A673 (cell line): ENCODE results near the gene ADAMTSL2. TPM values are rescaled to one million over a fixed set of nuclear protein-coding genes. Genes with fewer than 3 reads are reported as not detected.

Source experiments
- BruUV-seq: library from RNA; stranded (reverse); fragments of 400-500 nt; replicated peaks from 2 replicates; lab custom pipeline; 2021; lab: Mats Ljungman, UMichigan
- CTCF ChIA-PET: fragments of 300-600 bp; sonication (Branson Sonifier 250); formaldehyde crosslinking; loops from one replicate; lab custom pipeline; 2022; ENCODE audit warnings: antibody characterized with exemption; lab: Charles Lee
- POLR2A ChIA-PET: fragments of 300-600 bp; sonication (Branson Sonifier 250); formaldehyde crosslinking; loops from one replicate; lab custom pipeline; 2022; ENCODE audit warnings: antibody characterized with exemption; ENCODE audit not compliant: low non-redundant PET; lab: Charles Lee
- DNase-seq: peaks from one replicate; pipeline ENCODE4 v3.0.0-alpha.2; 2015; ENCODE audit warnings: low spot score
- H3K27ac ChIP-seq: fragments of 200-600 bp; sonication (generic); 2 replicates; pipeline ENCODE4 v1.5.1; 2016; ENCODE audit warnings: mixed run types, low read depth, mild to moderate bottlenecking, mixed read lengths, antibody characterized with exemption, low read length; ENCODE audit not compliant: poor library complexity, severe bottlenecking
- H3K27me3 ChIP-seq: fragments of 200-600 bp; sonication (generic); replicated peaks from 2 replicates; pipeline ENCODE4 v1.6.1; 2017; ENCODE audit warnings: mixed run types, low read depth, mild to moderate bottlenecking, mixed read lengths, antibody characterized with exemption, low read length; ENCODE audit not compliant: insufficient read depth, poor library complexity
- H3K36me3 ChIP-seq: fragments of 200-600 bp; sonication (generic); 2 replicates; pipeline ENCODE4 v1.6.1; 2016; ENCODE audit warnings: mixed run types, mild to moderate bottlenecking, mixed read lengths, antibody characterized with exemption, low read length; ENCODE audit not compliant: insufficient read depth, poor library complexity, severe bottlenecking
- H3K4me1 ChIP-seq: fragments of 200-600 bp; sonication (generic); 2 replicates; pipeline ENCODE4 v1.6.1; 2017; ENCODE audit warnings: mixed run types, mild to moderate bottlenecking, mixed read lengths, antibody characterized with exemption, low read length; ENCODE audit not compliant: insufficient read depth, poor library complexity, severe bottlenecking
- H3K4me3 ChIP-seq: fragments of 200-600 bp; sonication (generic); 2 replicates; pipeline ENCODE4 v1.5.1; 2016; ENCODE audit warnings: low read depth, mixed run types, mild to moderate bottlenecking, mixed read lengths, low read length; ENCODE audit not compliant: poor library complexity, severe bottlenecking
- H3K9me3 ChIP-seq: fragments of 200-600 bp; sonication (generic); 2 replicates; pipeline ENCODE4 v1.6.1; 2016; ENCODE audit warnings: mixed run types, low read depth, mild to moderate bottlenecking, mixed read lengths, antibody characterized with exemption, low read length; ENCODE audit not compliant: poor library complexity, severe bottlenecking
- EZH2 ChIP-seq: fragments of 200-600 bp; sonication (generic); IDR thresholded peaks from 2 replicates; pipeline ENCODE4 v1.6.1; 2017; ENCODE audit warnings: borderline replicate concordance, low read depth, mild to moderate bottlenecking, mixed read lengths, antibody characterized with exemption, low read length; ENCODE audit not compliant: poor library complexity, severe bottlenecking
- intact Hi-C: fragments of 100-400 bp; cut with micrococcal nuclease; formaldehyde crosslinking; loops from one replicate; pipeline ENCODE4 v1.10.0; 2022; ENCODE audit not compliant: unreplicated experiment
- total RNA-seq: library from RNA; stranded (reverse); gene quantifications from 2 replicates; pipeline ENCODE4 v1.2.3, GENCODE V29; 2021
- TF ChIP-seq, protein P1 (sequence below): fragments of 300-800, 200-600 bp; sonication (generic); conservative IDR thresholded peaks from 2 replicates; pipeline ENCODE4 v1.5.1; 2017; ENCODE audit warnings: low read depth, mild to moderate bottlenecking, antibody characterized with exemption, low read length, moderate library complexity, mixed read lengths

ADAMTSL2 gene
- total RNA-seq, 1 experiment from 2014 or later = 0.06 TPM

DNA sequence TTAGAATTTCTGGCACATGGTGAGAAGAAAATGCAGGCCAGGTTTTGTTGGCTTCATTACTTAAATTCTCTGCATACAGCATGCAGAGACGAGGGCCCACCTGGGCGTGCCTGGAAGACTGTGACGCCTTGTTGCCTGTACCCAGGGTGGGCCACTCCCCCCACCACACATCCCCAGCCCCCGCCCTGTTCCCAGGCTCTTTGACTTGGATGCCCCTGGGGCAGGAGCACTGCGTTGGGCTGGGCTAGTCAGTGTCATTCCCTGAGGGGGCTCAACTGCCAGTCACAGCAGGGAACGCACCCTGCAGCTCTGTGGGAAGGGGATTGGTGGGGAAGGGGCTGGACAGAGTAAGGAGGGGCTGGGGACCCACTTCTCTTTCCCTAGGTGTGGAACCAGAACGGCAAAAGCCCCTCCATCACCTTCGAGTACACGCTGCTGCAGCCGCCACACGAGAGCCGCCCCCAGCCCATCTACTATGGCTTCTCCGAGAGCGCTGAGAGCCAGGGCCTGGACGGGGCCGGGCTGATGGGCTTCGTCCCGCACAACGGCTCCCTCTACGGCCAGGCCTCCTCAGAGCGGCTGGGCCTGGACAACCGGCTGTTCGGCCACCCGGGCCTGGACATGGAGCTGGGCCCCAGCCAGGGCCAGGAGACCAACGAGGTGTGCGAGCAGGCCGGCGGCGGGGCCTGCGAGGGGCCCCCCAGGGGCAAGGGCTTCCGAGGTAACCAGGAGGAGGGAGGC lies 19.6 kb downstream of the ADAMTSL2 start:
- DNase-seq = no peak
- no TSS peak for BruUV-seq
- Histone ChIP-seq H3K4me3 (no peak overlapping the region), H3K27me3 (no peaks in the 10 kb centered on the region), H3K4me1 (peaks cover 9% of the 10 kb centered on the region), H3K9me3 (no peaks in the 10 kb centered on the region), H3K36me3 (no peaks in the 10 kb centered on the region), H3K27ac (no peak overlapping the region)
- POLR2A ChIA-PET = no interaction called here
- no peak for TF ChIP-seq EZH2
- TF ChIP-seq, protein P1, sequence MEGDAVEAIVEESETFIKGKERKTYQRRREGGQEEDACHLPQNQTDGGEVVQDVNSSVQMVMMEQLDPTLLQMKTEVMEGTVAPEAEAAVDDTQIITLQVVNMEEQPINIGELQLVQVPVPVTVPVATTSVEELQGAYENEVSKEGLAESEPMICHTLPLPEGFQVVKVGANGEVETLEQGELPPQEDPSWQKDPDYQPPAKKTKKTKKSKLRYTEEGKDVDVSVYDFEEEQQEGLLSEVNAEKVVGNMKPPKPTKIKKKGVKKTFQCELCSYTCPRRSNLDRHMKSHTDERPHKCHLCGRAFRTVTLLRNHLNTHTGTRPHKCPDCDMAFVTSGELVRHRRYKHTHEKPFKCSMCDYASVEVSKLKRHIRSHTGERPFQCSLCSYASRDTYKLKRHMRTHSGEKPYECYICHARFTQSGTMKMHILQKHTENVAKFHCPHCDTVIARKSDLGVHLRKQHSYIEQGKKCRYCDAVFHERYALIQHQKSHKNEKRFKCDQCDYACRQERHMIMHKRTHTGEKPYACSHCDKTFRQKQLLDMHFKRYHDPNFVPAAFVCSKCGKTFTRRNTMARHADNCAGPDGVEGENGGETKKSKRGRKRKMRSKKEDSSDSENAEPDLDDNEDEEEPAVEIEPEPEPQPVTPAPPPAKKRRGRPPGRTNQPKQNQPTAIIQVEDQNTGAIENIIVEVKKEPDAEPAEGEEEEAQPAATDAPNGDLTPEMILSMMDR = no peak
- intact Hi-C loops = no loop called here
- CTCF ChIA-PET = no interaction called here

DNA sequence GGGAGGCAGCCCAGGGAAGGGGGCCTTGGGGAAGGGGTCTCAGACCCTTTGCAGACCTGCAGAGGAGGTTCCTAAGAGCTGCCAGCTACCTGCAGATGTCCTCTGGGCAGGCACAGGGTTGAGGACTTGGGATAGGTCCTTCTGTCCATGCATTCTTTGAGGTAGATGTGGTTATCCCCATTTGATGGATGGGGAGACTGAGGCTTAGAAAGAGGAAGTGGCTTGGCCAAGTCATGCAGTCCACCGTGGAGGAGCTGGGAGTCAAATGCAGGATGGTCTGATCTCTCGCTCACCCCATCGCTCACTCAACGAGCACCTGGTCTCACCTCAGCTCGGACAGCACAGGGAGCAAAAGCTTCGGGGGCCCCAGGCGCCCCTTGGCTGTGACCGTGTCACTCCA lies 20.2 kb downstream of the ADAMTSL2 start:
- H3K36me3 ChIP-seq = no peaks in the 10 kb centered on the region

DNA sequence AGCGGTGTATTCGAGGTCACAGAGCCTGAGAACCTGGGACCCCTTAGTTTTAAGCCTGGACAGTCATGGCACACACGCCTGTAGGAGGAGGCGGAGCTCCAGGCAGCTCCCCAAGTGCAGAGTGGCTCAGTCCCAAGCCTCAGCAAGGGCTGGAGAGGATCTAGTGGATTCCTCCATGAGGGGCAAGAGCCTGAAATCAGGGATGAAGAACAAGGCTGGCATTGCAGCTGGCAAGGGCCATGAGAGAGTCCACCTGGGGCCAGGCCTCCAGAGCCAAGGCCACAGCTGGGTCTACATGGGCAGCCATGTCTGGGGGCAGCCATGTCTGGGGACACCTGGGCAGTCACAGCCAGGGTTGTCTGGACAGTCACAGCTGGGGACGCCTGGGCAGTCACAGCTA lies 21.9 kb downstream of the ADAMTSL2 start:
- Histone ChIP-seq H3K27ac (no peak overlapping the region), H3K36me3 (no peaks in the 10 kb centered on the region), H3K27me3 (no peaks in the 10 kb centered on the region), H3K9me3 (no peaks in the 10 kb centered on the region), H3K4me1 (peaks cover 9% of the 10 kb centered on the region), H3K4me3 (no peak overlapping the region)
- intact Hi-C loops = no loop called here
- CTCF ChIA-PET = no interaction called here
- TF ChIP-seq, protein P1 = no peak
- TF ChIP-seq EZH2 = no peak
- POLR2A ChIA-PET = no interaction called here
- no TSS peak for BruUV-seq
- DNase-seq = no peak

More for the DNA sequence above, 20.2 kb downstream of the ADAMTSL2 start:
- Histone ChIP-seq H3K27me3 (no peaks in the 10 kb centered on the region), H3K9me3 (no peaks in the 10 kb centered on the region), H3K27ac (no peak overlapping the region), H3K4me1 (peaks cover 9% of the 10 kb centered on the region), H3K4me3 (no peak overlapping the region)
- POLR2A ChIA-PET = no interaction called here
- BruUV-seq = no TSS peak
- CTCF ChIA-PET = no interaction called here
- intact Hi-C loops = no loop called here
- no peak for DNase-seq
- TF ChIP-seq EZH2 = no peak
- TF ChIP-seq, protein P1 = no peak
